Measurements from ENCODE around the gene EIF3B. TPM values are rescaled to one million over a fixed set of nuclear protein-coding genes. Genes with fewer than 3 reads are reported as not detected.
"Not testable (repeated sequence)": the region's sequence is repeated elsewhere in the genome, so short reads cannot be mapped to it uniquely, and the experiment has no call there.

EIF3B gene
- total RNA-seq, 1 donor from 2014 or later = 120 TPM

- H3K27ac Mint-ChIP-seq (ENCODE audit: unreplicated experiment) = no peak overlapping the region
- DNase-seq (ENCODE audit: low spot score) = no peak
- no peaks in the 10 kb centered on the region for H3K27me3 Mint-ChIP-seq (ENCODE audit: low read depth)
- TF ChIP-seq, protein P1, sequence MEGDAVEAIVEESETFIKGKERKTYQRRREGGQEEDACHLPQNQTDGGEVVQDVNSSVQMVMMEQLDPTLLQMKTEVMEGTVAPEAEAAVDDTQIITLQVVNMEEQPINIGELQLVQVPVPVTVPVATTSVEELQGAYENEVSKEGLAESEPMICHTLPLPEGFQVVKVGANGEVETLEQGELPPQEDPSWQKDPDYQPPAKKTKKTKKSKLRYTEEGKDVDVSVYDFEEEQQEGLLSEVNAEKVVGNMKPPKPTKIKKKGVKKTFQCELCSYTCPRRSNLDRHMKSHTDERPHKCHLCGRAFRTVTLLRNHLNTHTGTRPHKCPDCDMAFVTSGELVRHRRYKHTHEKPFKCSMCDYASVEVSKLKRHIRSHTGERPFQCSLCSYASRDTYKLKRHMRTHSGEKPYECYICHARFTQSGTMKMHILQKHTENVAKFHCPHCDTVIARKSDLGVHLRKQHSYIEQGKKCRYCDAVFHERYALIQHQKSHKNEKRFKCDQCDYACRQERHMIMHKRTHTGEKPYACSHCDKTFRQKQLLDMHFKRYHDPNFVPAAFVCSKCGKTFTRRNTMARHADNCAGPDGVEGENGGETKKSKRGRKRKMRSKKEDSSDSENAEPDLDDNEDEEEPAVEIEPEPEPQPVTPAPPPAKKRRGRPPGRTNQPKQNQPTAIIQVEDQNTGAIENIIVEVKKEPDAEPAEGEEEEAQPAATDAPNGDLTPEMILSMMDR (IDR thresholded peaks at IDR 0.05) = no peak
- peaks cover 47% of the 10 kb centered on the region for H3K36me3 Mint-ChIP-seq (ENCODE audit: low read depth)
- no peaks in the 10 kb centered on the region for H3K9me3 Mint-ChIP-seq (ENCODE audit: low read depth)
- no peaks in the 10 kb centered on the region for H3K4me1 Mint-ChIP-seq (ENCODE audit: low read depth)
- H3K4me3 Mint-ChIP-seq (ENCODE audit: unreplicated experiment) = no peak overlapping the region
Measured at GRCh38 chr7:2373646-2374045, 19.0 kb downstream of the EIF3B start.

DNA sequence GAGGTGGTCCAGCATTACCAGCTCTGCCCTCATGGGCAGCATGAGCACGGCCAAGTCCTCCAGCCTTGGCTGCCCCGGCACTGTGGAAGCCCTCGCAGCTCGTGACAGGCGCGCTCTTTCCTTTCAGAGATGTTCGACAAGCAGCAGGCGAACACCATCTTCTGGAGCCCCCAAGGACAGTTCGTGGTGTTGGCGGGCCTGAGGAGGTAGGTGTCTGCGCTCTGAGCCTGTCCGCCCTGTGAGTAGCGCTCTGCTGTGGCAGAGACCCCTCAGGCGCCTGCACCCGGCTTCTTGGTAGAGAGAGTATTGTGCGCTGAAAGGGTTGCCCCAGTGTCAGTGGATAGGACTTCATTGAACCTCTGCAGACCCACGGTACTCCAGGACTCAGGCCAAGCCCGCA lies 19.8 kb downstream of the EIF3B start:
- no peak for DNase-seq (ENCODE audit: low spot score)
- Mint-ChIP-seq H3K27ac (ENCODE audit: unreplicated experiment) (no peak overlapping the region), H3K9me3 (ENCODE audit: low read depth) (no peaks in the 10 kb centered on the region), H3K27me3 (ENCODE audit: low read depth) (no peaks in the 10 kb centered on the region), H3K4me1 (ENCODE audit: low read depth) (no peaks in the 10 kb centered on the region), H3K36me3 (ENCODE audit: low read depth) (peaks cover 48% of the 10 kb centered on the region), H3K4me3 (ENCODE audit: unreplicated experiment) (no peak overlapping the region)
- TF ChIP-seq, protein P1 (IDR thresholded peaks at IDR 0.05) = no peak

- peaks cover 51% of the 10 kb centered on the region for H3K36me3 Mint-ChIP-seq (ENCODE audit: low read depth)
- H3K9me3 Mint-ChIP-seq (ENCODE audit: low read depth) = no peaks in the 10 kb centered on the region
- no peak overlapping the region for H3K4me3 Mint-ChIP-seq (ENCODE audit: unreplicated experiment)
- TF ChIP-seq, protein P1 (IDR thresholded peaks at IDR 0.05) = no peak
- H3K27me3 Mint-ChIP-seq (ENCODE audit: low read depth) = no peaks in the 10 kb centered on the region
- H3K27ac Mint-ChIP-seq (ENCODE audit: unreplicated experiment) = no peak overlapping the region
- H3K4me1 Mint-ChIP-seq (ENCODE audit: low read depth) = no peaks in the 10 kb centered on the region
- DNase-seq (ENCODE audit: low spot score) = no peak
Measured at GRCh38 chr7:2374830-2375728, 20.5 kb downstream of the EIF3B start.

DNA sequence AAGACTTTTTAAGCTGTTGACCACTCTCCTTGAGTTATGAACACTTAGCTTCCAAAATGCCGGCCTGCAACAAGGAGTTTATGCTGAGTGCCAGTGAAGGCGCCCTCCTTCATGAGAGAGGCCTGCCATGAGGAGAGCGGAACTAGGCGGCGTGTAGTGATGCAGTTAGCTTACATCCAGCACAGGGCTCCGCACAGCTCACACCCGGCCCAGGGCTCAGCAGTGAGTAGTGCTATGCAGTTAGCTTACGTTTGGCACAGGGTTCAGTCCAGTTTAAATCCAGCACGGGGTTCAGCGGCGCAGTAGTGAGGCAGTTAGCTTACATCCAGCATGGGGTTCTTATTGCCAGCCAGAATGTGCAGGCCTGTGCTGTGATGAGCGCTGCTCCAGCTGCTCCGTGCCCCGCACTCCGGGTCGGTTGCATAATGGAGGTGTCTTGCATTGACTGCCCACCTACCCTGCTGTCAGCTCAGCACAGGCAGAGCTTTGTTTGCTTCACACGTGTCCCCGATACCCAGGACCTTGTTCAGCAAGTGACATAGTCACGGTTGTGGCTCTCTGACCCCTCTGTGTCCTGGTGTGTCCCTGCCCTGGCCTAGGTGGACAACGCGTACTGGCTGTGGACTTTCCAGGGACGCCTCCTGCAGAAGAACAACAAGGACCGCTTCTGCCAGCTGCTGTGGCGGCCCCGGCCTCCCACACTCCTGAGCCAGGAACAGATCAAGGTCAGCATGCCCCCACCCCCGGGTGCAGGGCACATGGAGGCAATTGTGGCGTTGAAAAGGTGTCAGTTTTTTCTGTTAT lies 21.9 kb downstream of the EIF3B start:
- TF ChIP-seq, protein P1 (IDR thresholded peaks at IDR 0.05) = no peak
- Mint-ChIP-seq H3K4me3 (ENCODE audit: unreplicated experiment) (no peak overlapping the region), H3K36me3 (ENCODE audit: low read depth) (peaks cover 58% of the 10 kb centered on the region), H3K9me3 (ENCODE audit: low read depth) (no peaks in the 10 kb centered on the region), H3K27ac (ENCODE audit: unreplicated experiment) (no peak overlapping the region), H3K4me1 (ENCODE audit: low read depth) (no peaks in the 10 kb centered on the region), H3K27me3 (ENCODE audit: low read depth) (no peaks in the 10 kb centered on the region)
- DNase-seq (ENCODE audit: low spot score) = no peak

DNA sequence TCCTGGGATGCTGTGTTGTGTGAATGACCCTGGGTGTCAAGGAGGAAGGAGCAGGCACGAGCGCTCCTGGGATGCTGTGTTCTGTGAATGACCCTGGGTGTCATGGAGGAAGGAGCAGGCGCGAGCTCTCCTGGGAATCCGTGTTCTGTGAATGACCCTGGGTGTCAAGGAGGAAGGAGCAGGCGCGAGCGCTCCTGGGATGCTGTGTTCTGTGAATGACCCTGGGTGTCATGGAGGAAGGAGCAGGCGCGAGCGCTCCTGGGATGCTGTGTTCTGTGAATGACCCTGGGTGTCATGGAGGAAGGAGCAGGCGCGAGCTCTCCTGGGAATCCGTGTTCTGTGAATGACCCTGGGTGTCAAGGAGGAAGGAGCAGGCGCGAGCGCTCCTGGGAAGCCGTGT lies 22.9 kb downstream of the EIF3B start:
- H3K27me3 Mint-ChIP-seq (ENCODE audit: low read depth); H3K4me3 Mint-ChIP-seq (ENCODE audit: unreplicated experiment); DNase-seq (ENCODE audit: low spot score); H3K9me3 Mint-ChIP-seq (ENCODE audit: low read depth); H3K27ac Mint-ChIP-seq (ENCODE audit: unreplicated experiment); H3K4me1 Mint-ChIP-seq (ENCODE audit: low read depth): not testable (repeated sequence)
- peaks cover 55% of the 10 kb centered on the region for H3K36me3 Mint-ChIP-seq (ENCODE audit: low read depth)

DNA sequence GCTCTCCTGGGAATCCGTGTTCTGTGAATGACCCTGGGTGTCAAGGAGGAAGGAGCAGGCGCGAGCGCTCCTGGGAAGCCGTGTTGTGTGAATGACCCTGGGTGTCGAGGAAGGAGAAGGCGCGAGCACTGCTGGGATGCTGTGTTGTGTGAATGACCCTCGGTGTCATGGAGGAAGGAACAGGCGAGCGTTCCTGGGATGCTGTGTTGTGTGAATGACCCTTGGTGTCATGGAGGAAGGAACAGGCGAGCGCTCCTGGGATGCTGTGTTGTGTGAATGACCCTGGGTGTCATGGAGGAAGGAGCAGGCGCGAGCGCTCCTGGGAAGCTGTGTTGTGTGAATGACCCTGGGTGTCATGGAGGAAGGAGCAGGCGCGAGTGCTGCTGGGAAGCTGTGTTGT lies 23.5 kb downstream of the EIF3B start:
- not testable (repeated sequence) for H3K4me3 Mint-ChIP-seq (ENCODE audit: unreplicated experiment); DNase-seq (ENCODE audit: low spot score); H3K9me3 Mint-ChIP-seq (ENCODE audit: low read depth); H3K27me3 Mint-ChIP-seq (ENCODE audit: low read depth); H3K27ac Mint-ChIP-seq (ENCODE audit: unreplicated experiment); H3K4me1 Mint-ChIP-seq (ENCODE audit: low read depth)
- H3K36me3 Mint-ChIP-seq (ENCODE audit: low read depth) = peaks cover 53% of the 10 kb centered on the region

Measured in chondrocyte (in vitro differentiated cells).